Mononuclear cell (primary cell): ENCODE data around the gene HS1BP3. TPM values are rescaled to one million over a fixed set of nuclear protein-coding genes. Genes with fewer than 3 reads are reported as not detected.

Experiments
- H3K27me3 ChIP-seq: 2 replicates; pipeline ENCODE4 v1.6.0; 2011; ENCODE audit warnings: low read length, control low read depth; ENCODE audit not compliant: insufficient read depth
- H3K4me1 ChIP-seq: 2 replicates; pipeline ENCODE4 v1.5.1; 2011; ENCODE audit warnings: mild to moderate bottlenecking, low read length, control low read depth; ENCODE audit not compliant: insufficient read depth
- H3K4me3 ChIP-seq: 2 replicates; pipeline ENCODE4 v1.5.1; 2011; ENCODE audit warnings: mild to moderate bottlenecking, low read length, moderate library complexity
- H3K9me3 ChIP-seq: 2 replicates; pipeline ENCODE4 v1.5.1; 2011; ENCODE audit warnings: low read depth, mild to moderate bottlenecking, control low read depth, low read length
- total RNA-seq: library from RNA; depleted of rRNA; stranded (reverse); fragments of >200 nt; gene quantifications from one replicate; pipeline ENCODE4 v1.2.3, GENCODE V29; 2012

The HS1BP3 gene
- total RNA-seq, 1 donor = 10.2 TPM

DNA sequence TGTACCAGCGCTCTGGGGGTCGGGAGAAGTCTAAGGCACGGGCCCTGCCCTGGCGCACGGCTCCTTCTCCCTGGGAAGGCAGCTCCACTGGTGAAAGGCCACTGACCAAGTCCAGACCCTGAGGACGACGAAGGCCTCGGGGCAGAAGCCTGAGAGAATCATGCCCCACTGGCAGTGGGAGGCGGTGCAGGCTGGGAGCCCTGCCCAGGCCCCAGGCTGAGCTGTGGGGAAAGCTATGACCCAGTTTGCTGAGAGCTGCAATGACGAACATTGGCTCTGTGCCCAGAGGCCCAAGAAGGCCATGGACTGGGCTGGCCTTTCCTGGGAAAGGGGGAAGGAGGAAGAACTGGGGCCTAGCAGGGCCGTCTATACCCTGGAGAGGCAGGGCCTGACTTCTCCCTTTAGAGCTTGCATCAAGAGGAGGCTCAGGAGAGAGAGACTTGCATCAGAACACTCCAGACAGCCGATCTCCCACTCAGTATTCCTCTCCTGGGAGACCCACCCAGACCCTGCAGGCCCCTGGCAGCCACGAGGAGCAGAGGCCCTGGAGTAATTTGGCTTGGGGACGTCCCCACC lies 32.9 kb downstream of the HS1BP3 start:
- no peaks in the 10 kb centered on the region for H3K27me3 ChIP-seq
- no peaks in the 10 kb centered on the region for H3K9me3 ChIP-seq
- H3K4me1 ChIP-seq = no peaks in the 10 kb centered on the region
- H3K4me3 ChIP-seq = no peak overlapping the region

DNA sequence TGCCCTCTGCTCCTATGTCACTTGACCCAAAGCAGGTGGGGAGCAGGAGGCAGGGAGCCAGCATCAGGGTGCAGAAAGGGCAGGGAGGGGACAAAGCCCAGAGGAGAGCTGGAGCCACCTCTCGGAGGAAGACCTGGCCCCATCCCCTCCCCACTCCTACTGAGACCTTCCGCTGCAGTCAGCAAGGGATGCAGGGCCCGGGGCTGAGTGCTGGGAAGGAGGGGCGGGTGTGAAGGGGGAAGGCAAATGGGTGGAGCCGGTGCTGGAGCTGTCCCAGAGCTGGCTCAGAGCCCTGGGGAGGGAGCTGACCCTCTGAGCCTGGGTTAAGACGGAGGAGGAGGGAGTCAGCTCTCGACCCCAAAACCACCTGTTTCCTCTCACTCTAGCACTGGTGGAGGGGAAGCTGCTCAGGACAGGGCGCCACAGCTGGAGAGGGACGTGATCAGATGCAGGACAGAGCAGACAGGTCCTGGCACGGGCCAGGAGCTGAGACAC lies 33.8 kb downstream of the HS1BP3 start:
- H3K4me3 ChIP-seq = no peak overlapping the region
- H3K27me3 ChIP-seq = no peaks in the 10 kb centered on the region

DNA sequence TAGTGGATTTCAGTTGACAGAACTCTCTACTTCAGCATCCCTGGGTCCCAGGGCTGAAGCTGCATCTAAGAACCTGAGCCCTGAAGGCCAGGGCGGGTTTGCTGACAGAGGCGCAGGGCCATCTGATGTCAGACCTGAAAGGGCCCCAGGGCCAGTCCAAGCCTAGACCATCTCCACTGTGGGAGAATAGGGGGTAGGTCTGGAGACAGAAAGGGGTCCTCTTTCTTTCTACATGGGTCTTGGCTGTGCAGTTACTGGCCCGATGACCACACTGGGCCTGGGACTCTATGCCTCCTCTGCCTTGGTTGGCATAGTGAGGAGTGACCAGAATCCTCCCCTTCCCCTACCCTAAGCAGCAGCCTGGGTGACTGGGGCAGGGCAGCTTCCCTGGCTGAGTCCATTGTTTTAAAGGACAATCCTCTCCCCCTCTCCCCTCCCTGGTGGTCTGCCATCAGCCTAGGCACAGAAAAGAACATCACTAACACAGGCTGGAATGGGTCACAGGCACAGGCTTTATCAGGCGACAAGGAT lies 34.5 kb downstream of the HS1BP3 start:
- H3K9me3 ChIP-seq = no peaks in the 10 kb centered on the region
- no peaks in the 10 kb centered on the region for H3K27me3 ChIP-seq
- H3K4me1 ChIP-seq = no peaks in the 10 kb centered on the region
- no peak overlapping the region for H3K4me3 ChIP-seq

More for the DNA sequence above, 33.8 kb downstream of the HS1BP3 start:
- no peaks in the 10 kb centered on the region for H3K4me1 ChIP-seq
- H3K9me3 ChIP-seq = no peaks in the 10 kb centered on the region

GRCh38 chr2:20615466-20616241 lies 35.2 kb downstream of the HS1BP3 start:
- H3K27me3 ChIP-seq = no peaks in the 10 kb centered on the region
- H3K9me3 ChIP-seq = no peaks in the 10 kb centered on the region
- no peaks in the 10 kb centered on the region for H3K4me1 ChIP-seq
- no peak overlapping the region for H3K4me3 ChIP-seq

DNA sequence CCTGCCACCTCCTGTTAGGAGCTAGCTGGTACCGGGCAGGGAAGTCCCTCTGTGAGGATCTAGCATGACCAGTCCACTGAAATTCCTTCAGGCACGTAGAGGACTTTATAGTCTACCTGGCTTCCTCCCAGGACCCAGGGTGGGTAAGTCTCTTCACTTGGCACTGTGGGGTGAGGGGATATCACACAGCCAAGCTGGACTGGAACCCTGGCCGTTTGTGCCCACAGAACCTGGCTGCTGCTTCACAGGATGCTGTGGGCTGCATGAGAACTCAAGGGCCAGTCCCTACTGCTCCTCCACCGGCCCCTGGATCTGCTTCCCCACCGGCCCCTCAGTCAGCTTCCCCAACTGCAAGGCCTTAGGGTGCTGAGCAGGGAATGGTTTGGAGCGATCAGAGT lies 35.8 kb downstream of the HS1BP3 start:
- H3K4me1 ChIP-seq = no peaks in the 10 kb centered on the region
- H3K27me3 ChIP-seq = no peaks in the 10 kb centered on the region
- no peaks in the 10 kb centered on the region for H3K9me3 ChIP-seq
- H3K4me3 ChIP-seq = no peak overlapping the region

DNA sequence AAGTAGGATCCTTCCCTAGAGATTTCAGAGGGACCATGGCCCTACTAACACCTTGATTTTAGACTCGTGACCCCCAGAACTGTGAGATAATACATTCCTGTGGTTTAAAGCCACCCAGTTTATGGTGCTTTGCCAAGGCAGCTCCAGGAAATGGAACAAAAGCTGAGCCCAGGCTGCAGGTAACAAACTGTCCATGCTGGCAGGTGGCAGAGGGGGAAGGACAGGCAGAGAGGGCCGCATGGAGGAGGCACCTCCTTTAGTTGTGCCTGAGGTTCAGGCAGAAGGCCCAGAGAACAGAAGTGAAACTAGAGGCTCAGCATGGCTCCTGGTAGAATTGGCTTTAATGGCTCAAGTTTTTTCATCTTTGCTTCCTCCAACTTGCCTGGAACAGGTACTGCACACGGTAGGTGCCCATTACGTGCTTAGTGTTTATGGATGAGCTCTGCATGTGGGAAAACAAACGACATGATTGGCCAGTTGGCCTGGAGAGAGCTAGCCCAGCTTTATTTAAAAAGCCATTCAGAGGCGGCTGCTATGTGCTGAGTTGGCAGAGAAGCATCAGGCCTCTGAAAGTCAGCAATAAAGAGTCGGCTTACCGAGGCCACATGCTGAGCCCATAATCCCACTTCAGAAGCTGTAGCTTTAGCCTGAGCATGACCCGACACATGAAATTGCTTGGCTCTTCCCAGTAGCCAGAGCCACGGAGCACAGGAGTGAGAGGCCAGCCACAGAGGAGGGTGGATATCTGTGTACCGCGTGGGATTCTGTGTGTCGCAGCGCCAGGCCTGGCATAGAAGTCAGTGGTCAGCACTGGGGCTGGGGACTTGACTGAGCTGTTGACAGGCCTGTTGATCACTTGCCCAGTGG lies 36.5 kb downstream of the HS1BP3 start:
- Histone ChIP-seq H3K9me3 (no peaks in the 10 kb centered on the region), H3K4me1 (no peaks in the 10 kb centered on the region), H3K4me3 (no peak overlapping the region), H3K27me3 (no peaks in the 10 kb centered on the region)

GRCh38 chr2:20612925-20613916 lies 37.7 kb downstream of the HS1BP3 start:
- Histone ChIP-seq H3K4me1 (no peaks in the 10 kb centered on the region), H3K4me3 (no peak overlapping the region), H3K27me3 (no peaks in the 10 kb centered on the region), H3K9me3 (no peaks in the 10 kb centered on the region)

DNA sequence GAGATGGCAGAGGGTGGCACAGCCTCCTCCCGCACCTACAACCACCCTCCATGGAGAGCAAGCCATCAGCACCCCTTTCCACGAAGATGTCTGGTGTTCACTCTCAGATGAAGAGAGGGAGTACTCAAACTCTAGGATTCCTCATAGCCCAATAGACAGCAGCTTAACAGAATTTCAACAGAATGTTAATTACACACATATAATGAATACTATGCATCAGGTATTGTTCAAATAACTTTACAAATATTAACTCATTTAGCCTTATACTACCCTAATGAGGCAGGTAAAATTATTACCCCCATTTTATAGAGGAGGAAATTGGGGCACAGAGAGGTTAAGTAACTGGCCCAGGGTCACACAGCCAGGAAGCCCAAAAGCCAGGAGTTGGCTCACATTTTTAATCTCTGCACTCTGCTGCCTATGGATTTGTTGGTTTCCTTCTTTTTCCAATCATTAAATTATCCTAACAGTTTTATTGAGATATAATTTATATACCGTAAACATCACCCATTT lies 39.0 kb downstream of the HS1BP3 start:
- Histone ChIP-seq H3K9me3 (no peaks in the 10 kb centered on the region), H3K4me1 (no peaks in the 10 kb centered on the region), H3K4me3 (no peak overlapping the region), H3K27me3 (no peaks in the 10 kb centered on the region)

- H3K4me3 ChIP-seq = no peak overlapping the region
- H3K27me3 ChIP-seq = no peaks in the 10 kb centered on the region
- no peaks in the 10 kb centered on the region for H3K9me3 ChIP-seq
- H3K4me1 ChIP-seq = no peaks in the 10 kb centered on the region
These were observed 39.6 kb downstream of the HS1BP3 start for GRCh38 chr2:20611077-20611843.

GRCh38 chr2:20609995-20610357 lies 40.9 kb downstream of the HS1BP3 start:
- Histone ChIP-seq H3K9me3 (no peaks in the 10 kb centered on the region), H3K4me3 (no peak overlapping the region), H3K4me1 (no peaks in the 10 kb centered on the region), H3K27me3 (no peaks in the 10 kb centered on the region)

DNA sequence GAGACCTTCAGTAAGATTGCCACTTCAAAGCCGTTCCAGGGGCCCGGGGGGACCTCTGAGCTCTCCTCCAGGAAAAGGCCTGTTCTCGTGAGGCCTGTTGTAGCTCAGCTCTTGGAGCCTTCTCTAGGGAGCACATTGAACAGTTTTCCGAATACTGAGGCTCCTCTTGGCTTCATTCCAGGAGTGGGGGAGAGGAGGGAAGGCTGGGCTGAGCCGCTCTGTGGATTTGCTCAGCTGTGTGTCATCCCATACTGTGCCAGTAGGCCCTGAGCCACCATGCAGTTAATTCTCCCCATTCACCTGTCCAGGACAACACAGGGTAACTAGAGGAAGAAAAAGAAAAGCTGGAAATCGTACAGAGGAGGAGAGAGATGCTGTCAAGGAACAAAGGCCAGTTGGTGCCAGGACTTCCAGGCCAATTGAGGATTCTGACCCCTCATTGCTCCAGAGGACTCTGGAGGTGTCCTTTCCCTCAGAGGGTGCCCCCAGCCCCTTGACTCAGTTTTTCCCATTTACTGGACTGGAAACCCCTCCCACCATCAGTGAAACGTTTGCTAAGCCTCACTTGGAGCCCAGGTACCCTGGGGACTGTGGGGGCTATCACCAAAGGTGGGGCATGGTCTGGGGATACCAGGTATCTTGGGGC lies 41.4 kb downstream of the HS1BP3 start:
- H3K4me3 ChIP-seq = no peak overlapping the region
- H3K9me3 ChIP-seq = no peaks in the 10 kb centered on the region
- no peaks in the 10 kb centered on the region for H3K27me3 ChIP-seq
- no peaks in the 10 kb centered on the region for H3K4me1 ChIP-seq

DNA sequence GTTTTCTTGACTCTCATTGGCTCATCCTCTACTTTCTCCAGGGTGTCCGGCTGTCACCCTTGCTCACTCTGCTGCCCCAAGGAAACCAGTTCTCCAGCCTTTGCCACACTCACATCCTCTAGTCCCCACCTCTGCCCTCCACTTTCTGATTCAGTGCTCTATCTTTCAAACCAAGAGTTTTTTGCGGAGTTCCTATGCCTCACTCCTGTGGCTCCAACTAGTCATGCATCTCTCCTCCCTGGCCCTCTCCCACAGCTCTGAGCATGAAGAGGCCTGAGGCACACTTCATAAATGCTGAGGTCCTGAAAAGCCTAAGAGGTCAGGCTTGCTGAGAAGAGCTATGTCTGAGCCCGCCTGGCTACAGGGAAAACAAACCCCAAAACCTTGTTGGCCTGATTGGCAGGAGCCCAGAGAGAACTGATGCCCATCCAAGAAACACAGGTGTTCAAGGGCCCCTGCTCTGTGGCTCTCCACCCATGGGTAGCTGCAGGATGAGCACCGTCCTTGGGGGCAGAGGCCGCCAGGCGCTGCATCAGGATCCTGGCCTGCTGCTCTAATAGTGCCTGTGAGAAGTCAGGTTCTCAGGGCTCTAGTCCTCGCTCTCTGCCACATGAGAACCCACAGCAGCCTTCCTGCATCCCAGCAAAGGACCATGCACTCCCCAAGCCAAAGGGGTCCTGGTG lies 42.1 kb downstream of the HS1BP3 start:
- Histone ChIP-seq H3K4me1 (no peaks in the 10 kb centered on the region), H3K27me3 (no peaks in the 10 kb centered on the region), H3K9me3 (no peaks in the 10 kb centered on the region), H3K4me3 (no peak overlapping the region)

DNA sequence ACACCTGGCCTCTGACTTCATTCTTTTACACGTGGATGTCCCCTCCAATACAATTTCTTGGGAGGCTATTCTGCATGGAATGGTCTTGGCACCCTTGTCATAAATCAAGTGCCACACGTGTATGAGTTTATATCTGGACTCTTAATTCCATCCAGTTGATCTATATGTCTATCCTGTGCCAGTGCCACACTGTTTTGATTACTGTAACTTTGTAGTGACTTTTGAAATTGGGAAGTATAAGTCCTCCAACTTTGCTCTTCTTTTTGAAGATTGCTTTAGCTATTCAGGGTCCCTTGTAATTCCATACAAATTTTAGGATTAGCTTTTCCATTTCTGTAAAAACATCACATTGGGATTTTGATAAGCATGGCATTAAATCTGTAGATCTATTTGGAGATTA lies 43.5 kb downstream of the HS1BP3 start:
- Histone ChIP-seq H3K4me1 (no peaks in the 10 kb centered on the region), H3K9me3 (no peaks in the 10 kb centered on the region), H3K4me3 (no peak overlapping the region), H3K27me3 (no peaks in the 10 kb centered on the region)
